GM12801 (cell line): Measurements from ENCODE around the gene WNT11.

Source experiments
- TF ChIP-seq, protein P1 (sequence below): IDR thresholded peaks from one replicate; pipeline ENCODE4 v1.5.1; 2011; ENCODE audit warnings: control low read depth; ENCODE audit not compliant: insufficient read length; ENCODE audit errors: extremely low read depth

Gene WNT11

GRCh38 chr11:76203131-76203925 is 3.0 kb downstream of the WNT11 start:
- TF ChIP-seq, protein P1, sequence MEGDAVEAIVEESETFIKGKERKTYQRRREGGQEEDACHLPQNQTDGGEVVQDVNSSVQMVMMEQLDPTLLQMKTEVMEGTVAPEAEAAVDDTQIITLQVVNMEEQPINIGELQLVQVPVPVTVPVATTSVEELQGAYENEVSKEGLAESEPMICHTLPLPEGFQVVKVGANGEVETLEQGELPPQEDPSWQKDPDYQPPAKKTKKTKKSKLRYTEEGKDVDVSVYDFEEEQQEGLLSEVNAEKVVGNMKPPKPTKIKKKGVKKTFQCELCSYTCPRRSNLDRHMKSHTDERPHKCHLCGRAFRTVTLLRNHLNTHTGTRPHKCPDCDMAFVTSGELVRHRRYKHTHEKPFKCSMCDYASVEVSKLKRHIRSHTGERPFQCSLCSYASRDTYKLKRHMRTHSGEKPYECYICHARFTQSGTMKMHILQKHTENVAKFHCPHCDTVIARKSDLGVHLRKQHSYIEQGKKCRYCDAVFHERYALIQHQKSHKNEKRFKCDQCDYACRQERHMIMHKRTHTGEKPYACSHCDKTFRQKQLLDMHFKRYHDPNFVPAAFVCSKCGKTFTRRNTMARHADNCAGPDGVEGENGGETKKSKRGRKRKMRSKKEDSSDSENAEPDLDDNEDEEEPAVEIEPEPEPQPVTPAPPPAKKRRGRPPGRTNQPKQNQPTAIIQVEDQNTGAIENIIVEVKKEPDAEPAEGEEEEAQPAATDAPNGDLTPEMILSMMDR = no peak

GRCh38 chr11:76201672-76202412 is 4.5 kb downstream of the WNT11 start:
- TF ChIP-seq, protein P1 = no peak

- TF ChIP-seq, protein P1 = no peak
These were observed 5.2 kb downstream of the WNT11 start for GRCh38 chr11:76201056-76201455.

DNA sequence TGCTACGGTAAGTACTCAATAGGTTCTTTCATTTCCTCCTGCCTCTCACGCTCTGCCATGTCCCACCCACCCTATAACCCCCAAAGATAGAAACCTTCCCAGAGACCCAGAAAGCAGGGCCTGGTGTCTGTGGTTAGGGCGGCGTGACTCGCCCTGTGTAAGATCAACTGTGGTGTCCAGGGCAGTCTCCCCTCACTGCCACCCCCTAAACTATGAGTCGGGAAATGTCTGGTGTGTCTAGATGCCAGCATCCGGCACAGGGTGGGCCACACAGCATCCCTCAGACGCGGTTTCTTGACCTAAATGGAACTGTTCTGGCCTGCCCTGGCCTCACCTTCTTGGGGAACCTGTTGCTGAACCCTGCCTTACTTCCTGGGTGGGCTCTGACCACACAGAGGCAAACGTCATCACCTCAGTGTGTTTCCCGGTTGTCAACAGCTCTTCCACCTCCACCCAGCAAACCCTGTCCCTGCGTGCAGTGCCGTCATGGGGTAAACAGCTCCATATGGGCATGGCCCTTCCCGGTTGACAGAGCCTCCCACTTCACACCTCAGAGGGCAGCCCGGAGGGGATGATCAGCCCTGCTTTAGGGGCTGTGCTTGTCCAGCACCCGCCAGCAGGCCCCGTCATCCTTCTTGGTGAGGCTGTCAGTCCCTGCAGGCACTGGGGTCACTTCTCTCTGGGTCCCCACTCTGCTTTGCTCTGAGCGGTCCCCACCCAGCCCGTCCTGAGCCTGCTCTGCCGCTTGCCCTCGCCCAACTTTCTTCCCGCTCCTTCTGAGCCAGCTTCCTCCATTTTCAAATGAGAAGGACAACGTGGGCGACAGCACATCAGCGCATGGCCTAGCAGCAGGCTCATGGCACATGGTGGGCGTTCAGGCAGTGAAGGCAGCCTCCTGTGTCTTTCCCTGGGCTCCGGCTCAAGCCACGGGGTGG is 6.0 kb downstream of the WNT11 start:
- TF ChIP-seq, protein P1 = no peak

DNA sequence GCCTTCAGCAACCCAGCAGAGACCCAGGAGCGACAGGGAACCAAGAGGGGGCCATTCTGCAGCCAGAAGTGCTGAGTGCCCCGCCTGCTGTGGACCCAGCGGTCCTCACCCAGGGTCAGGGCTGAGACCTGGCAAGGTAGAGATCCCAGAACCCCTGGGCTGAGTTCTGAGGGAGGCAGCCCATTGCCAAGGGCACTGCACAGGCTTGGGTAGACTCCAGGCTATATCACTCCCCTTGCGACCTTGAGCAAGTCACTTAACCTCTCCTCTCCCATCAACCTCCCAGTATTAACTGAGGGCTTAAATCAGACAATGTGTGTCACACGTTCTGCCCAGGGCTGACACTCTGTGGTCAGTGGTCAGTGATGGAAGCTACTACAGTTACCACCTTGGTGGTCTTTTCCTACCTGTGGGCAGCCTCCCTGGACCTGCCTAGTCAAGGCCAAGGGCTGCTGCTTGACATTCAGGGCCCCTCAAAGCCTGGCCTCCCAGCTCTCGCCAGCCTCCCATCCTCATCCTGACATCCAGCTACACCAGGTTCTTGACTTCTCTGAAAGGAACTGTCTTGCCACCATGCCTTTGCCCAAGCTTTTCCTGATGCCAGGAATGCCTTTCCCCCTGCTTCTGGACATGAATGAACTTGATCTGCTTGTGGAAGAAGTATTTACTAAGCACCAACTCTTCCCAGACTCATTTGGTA is 8.2 kb downstream of the WNT11 start:
- TF ChIP-seq, protein P1 = no peak

DNA sequence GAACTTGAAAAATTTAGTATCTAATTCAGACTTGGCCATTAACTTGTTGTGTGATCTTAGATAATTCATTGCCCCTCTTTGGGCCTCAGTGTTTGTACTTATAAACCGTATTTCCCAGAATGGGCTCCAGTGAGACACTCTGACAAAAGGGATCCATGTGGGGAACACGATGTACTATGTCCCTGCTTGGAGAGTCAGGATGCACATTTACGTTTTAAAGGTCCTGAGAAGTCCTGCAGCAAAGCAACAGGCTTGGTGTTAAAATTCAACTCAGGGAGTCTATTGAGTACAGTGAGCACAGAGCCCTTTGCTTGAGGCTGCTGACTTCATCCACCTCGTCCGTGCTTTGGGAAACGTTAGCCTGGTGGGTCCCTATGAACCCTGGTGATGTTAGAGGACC is 9.0 kb downstream of the WNT11 start:
- TF ChIP-seq, protein P1 = no peak

DNA sequence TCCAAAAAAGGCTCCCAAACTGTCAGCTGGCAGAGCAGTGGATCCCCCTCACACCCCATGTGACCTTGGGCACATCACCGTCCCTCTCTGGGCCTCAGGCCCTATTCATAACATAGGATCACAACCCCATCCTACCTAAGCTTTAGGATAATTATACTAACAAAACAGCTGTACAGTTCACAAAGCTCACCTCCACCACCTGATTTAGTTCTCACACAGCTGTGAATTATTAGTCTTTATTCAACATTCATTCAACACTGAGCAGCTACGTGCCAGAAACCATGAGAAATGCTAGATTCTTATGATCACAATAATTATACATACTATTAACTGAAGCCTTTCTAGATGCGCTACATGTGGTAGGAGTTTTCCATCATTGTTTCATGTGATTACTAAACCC is 9.5 kb downstream of the WNT11 start:
- TF ChIP-seq, protein P1 = no peak
